ENCODE results near the gene SPRED3.

The SPRED3 gene

GRCh38 chr19:38433268-38433733, 44.8 kb downstream of the SPRED3 start, which contains the start of gene RYR1:
RYR1 (plus strand) TSS chr19:38433691; CDS start chr19:38433830, 139 bp downstream.
- ATAC-seq (peak; percentile 33), DNase-seq (peak; percentile 67)
- Mint-ChIP-seq H3K27me3 (peaks cover 21% of the 10 kb centered on the region), H3K4me3 (peak within 1 kb of the TSS; percentile 59), H3K9me3 (no peaks in the 10 kb centered on the region), H3K36me3 (ENCODE audit: low read depth) (no peaks in the 10 kb centered on the region), H3K27ac (no peak within 1 kb of the TSS), H3K4me1 (peaks cover 24% of the 10 kb centered on the region)

- ATAC-seq: no peak
- Mint-ChIP-seq H3K4me1 (peaks cover 11% of the 10 kb centered on the region), H3K27ac (no peak overlapping the region), H3K27me3 (peaks cover 21% of the 10 kb centered on the region), H3K9me3 (no peaks in the 10 kb centered on the region), H3K36me3 (ENCODE audit: low read depth) (no peaks in the 10 kb centered on the region), H3K4me3 (no peak overlapping the region)
- DNase-seq: no peak
Observed at GRCh38 chr19:38434549-38435051, 46.1 kb downstream of the SPRED3 start.

GRCh38 chr19:38437295-38437694, 48.8 kb downstream of the SPRED3 start:
- no peaks in the 10 kb centered on the region for H3K36me3 Mint-ChIP-seq (ENCODE audit: low read depth)
- peaks cover 5% of the 10 kb centered on the region for H3K4me1 Mint-ChIP-seq
- DNase-seq: no peak

GRCh38 chr19:38437917-38438316, 49.4 kb downstream of the SPRED3 start:
- ATAC-seq (no peak), DNase-seq (no peak)
- Mint-ChIP-seq H3K27ac (no peak overlapping the region), H3K36me3 (ENCODE audit: low read depth) (no peaks in the 10 kb centered on the region), H3K9me3 (no peaks in the 10 kb centered on the region), H3K27me3 (peaks cover 27% of the 10 kb centered on the region), H3K4me1 (peaks cover 5% of the 10 kb centered on the region), H3K4me3 (no peak overlapping the region)

More at GRCh38 chr19:38437295-38437694, 48.8 kb downstream of the SPRED3 start:
- peaks cover 27% of the 10 kb centered on the region for H3K27me3 Mint-ChIP-seq
- no peaks in the 10 kb centered on the region for H3K9me3 Mint-ChIP-seq
- no peak for ATAC-seq
- no peak overlapping the region for H3K4me3 Mint-ChIP-seq
- no peak overlapping the region for H3K27ac Mint-ChIP-seq

GRCh38 chr19:38440592-38440991, 52.1 kb downstream of the SPRED3 start:
- ATAC-seq: no peak
- no peaks in the 10 kb centered on the region for H3K36me3 Mint-ChIP-seq (ENCODE audit: low read depth)
- DNase-seq: no peak
- no peaks in the 10 kb centered on the region for H3K9me3 Mint-ChIP-seq
- H3K27me3 Mint-ChIP-seq: peaks cover 13% of the 10 kb centered on the region
- H3K4me3 Mint-ChIP-seq: no peak overlapping the region
- no peak overlapping the region for H3K27ac Mint-ChIP-seq
- H3K4me1 Mint-ChIP-seq: no peaks in the 10 kb centered on the region

- H3K4me1 Mint-ChIP-seq: no peaks in the 10 kb centered on the region
- peaks cover 12% of the 10 kb centered on the region for H3K27me3 Mint-ChIP-seq
- no peak overlapping the region for H3K4me3 Mint-ChIP-seq
- no peaks in the 10 kb centered on the region for H3K36me3 Mint-ChIP-seq (ENCODE audit: low read depth)
- H3K9me3 Mint-ChIP-seq: no peaks in the 10 kb centered on the region
- peak; percentile 39 for ATAC-seq
- DNase-seq: no peak
- H3K27ac Mint-ChIP-seq: no peak overlapping the region
Observed at GRCh38 chr19:38441657-38442348, 53.3 kb downstream of the SPRED3 start.

- H3K9me3 Mint-ChIP-seq: no peaks in the 10 kb centered on the region
- H3K36me3 Mint-ChIP-seq (ENCODE audit: low read depth): no peaks in the 10 kb centered on the region
- H3K4me1 Mint-ChIP-seq: no peaks in the 10 kb centered on the region
- DNase-seq (no peak), ATAC-seq (no peak)
- peaks cover 10% of the 10 kb centered on the region for H3K27me3 Mint-ChIP-seq
- H3K4me3 Mint-ChIP-seq: no peak overlapping the region
- no peak overlapping the region for H3K27ac Mint-ChIP-seq
Observed at GRCh38 chr19:38442736-38443135, 54.2 kb downstream of the SPRED3 start.

- Mint-ChIP-seq H3K36me3 (ENCODE audit: low read depth) (no peaks in the 10 kb centered on the region), H3K9me3 (no peaks in the 10 kb centered on the region), H3K27me3 (peaks cover 8% of the 10 kb centered on the region), H3K4me1 (no peaks in the 10 kb centered on the region), H3K27ac (no peak overlapping the region), H3K4me3 (no peak overlapping the region)
- ATAC-seq (no peak), DNase-seq (no peak)
Observed at GRCh38 chr19:38443458-38443999, 55.0 kb downstream of the SPRED3 start.

- no peaks in the 10 kb centered on the region for H3K4me1 Mint-ChIP-seq
- H3K9me3 Mint-ChIP-seq: no peaks in the 10 kb centered on the region
- peaks cover 11% of the 10 kb centered on the region for H3K27me3 Mint-ChIP-seq
- DNase-seq: no peak
- H3K36me3 Mint-ChIP-seq (ENCODE audit: low read depth): no peaks in the 10 kb centered on the region
- no peak overlapping the region for H3K4me3 Mint-ChIP-seq
- no peak overlapping the region for H3K27ac Mint-ChIP-seq
- ATAC-seq: no peak
Observed at GRCh38 chr19:38444026-38444425, 55.5 kb downstream of the SPRED3 start.

GRCh38 chr19:38445362-38445761, 56.9 kb downstream of the SPRED3 start:
- H3K4me1 Mint-ChIP-seq: no peaks in the 10 kb centered on the region
- no peak for DNase-seq
- no peaks in the 10 kb centered on the region for H3K9me3 Mint-ChIP-seq
- peaks cover 18% of the 10 kb centered on the region for H3K27me3 Mint-ChIP-seq
- H3K27ac Mint-ChIP-seq: no peak overlapping the region
- ATAC-seq: no peak
- H3K4me3 Mint-ChIP-seq: no peak overlapping the region
- H3K36me3 Mint-ChIP-seq (ENCODE audit: low read depth): no peaks in the 10 kb centered on the region

- no peak overlapping the region for H3K4me3 Mint-ChIP-seq
- no peak overlapping the region for H3K27ac Mint-ChIP-seq
- H3K9me3 Mint-ChIP-seq: no peaks in the 10 kb centered on the region
- H3K4me1 Mint-ChIP-seq: no peaks in the 10 kb centered on the region
- no peaks in the 10 kb centered on the region for H3K36me3 Mint-ChIP-seq (ENCODE audit: low read depth)
- DNase-seq: no peak
- ATAC-seq: no peak
- H3K27me3 Mint-ChIP-seq: peaks cover 13% of the 10 kb centered on the region
Observed at GRCh38 chr19:38448225-38448624, 59.7 kb downstream of the SPRED3 start.
